GM12878 (cell line): ENCODE data around the gene TULP4. TPM values are rescaled to one million over a fixed set of nuclear protein-coding genes. Genes with fewer than 3 reads are reported as not detected.
"Not testable (repeated sequence)": the region's sequence is repeated elsewhere in the genome, so short reads cannot be mapped to it uniquely, and the experiment has no call there.

Experiments
- ATAC-seq: fragments of 200-7000 bp; cut with Tn5 transposase; 3 replicates; pipeline ENCODE4 v1.9.1; 2020; ENCODE audit warnings: mild to moderate bottlenecking, moderate library complexity
- BruUV-seq: library from RNA; stranded (reverse); fragments of 400-500 nt; replicated peaks from 2 replicates; lab custom pipeline; 2021; lab: Mats Ljungman, UMichigan
- CTCF ChIA-PET: fragments of 300-600 bp; sonication (Branson Sonifier 250); formaldehyde crosslinking; extraction: SDS; loops from one replicate; lab custom pipeline; 2021; ENCODE audit warnings: inconsistent platforms; lab: Yijun Ruan, JAX
- POLR2A ChIA-PET: fragments of 350-600 bp; formaldehyde crosslinking; extraction: SDS; loops from one replicate; lab custom pipeline; 2021; ENCODE audit warnings: inconsistent platforms; lab: Charles Lee
- RAD21 ChIA-PET: fragments of 300-600 bp; sonication (Branson Sonifier 250); formaldehyde crosslinking; loops from one replicate; lab custom pipeline; 2023; ENCODE audit warnings: antibody characterized with exemption; ENCODE audit not compliant: unreplicated experiment; lab: Charles Lee
- SMC1A ChIA-PET: fragments of 300-600 bp; sonication (Branson Sonifier 250); formaldehyde crosslinking; loops from one replicate; lab custom pipeline; 2023; ENCODE audit not compliant: unreplicated experiment, uncharacterized antibody; lab: Charles Lee
- DNase-seq: peaks from one replicate; pipeline ENCODE4 v3.0.0-alpha.2; 2011; ENCODE audit warnings: low read depth, low spot score
- FAIRE-seq: peaks from 3 replicates; lab custom pipeline; 2011; peaks lifted over from hg19 to GRCh38; lab: Jason Lieb, UNC
- H2AFZ ChIP-seq: 2 replicates; pipeline ENCODE4 v1.6.0; 2011; ENCODE audit warnings: low read depth, low read length, control low read depth; ENCODE audit not compliant: control insufficient read depth
- H3K27ac ChIP-seq: 2 replicates; pipeline ENCODE4 v1.5.1; 2011; ENCODE audit warnings: control low read depth; ENCODE audit not compliant: control insufficient read depth, insufficient read depth
- H3K27me3 ChIP-seq, 2 experiments: replicated peaks in 1 of 2; 2 replicates each; pipeline versions ENCODE4 v1.6.0 to v1.6.1; 2011; ENCODE audit warnings: low read length in 1 of 2; ENCODE audit not compliant: control insufficient read depth in 2 of 2, insufficient read depth in 2 of 2
- H3K36me3 ChIP-seq, 2 experiments: 2 replicates each; pipeline ENCODE4 v1.5.1; 2011; ENCODE audit warnings: low read length in 1 of 2; ENCODE audit not compliant: control insufficient read depth in 2 of 2, insufficient read depth in 2 of 2
- H3K4me1 ChIP-seq: 2 replicates; pipeline ENCODE4 v1.6.1; 2011; ENCODE audit warnings: mild to moderate bottlenecking, low read length, moderate library complexity, mixed read lengths; ENCODE audit not compliant: control insufficient read depth, insufficient read depth
- H3K4me2 ChIP-seq: 2 replicates; pipeline ENCODE4 v1.6.0; 2011; ENCODE audit warnings: control low read depth; ENCODE audit not compliant: control insufficient read depth, insufficient read depth
- H3K4me3 ChIP-seq: fragments of 200-600 bp; sonication (generic); 2 replicates; pipeline ENCODE4 v1.5.1; 2016
- H3K79me2 ChIP-seq: 2 replicates; pipeline ENCODE4 v1.6.0; 2011; ENCODE audit warnings: low read length; ENCODE audit not compliant: control insufficient read depth, insufficient read depth
- H3K9ac ChIP-seq: 2 replicates; pipeline ENCODE4 v1.8.0; 2011; ENCODE audit warnings: low read length, control low read depth, mixed read lengths; ENCODE audit not compliant: control insufficient read depth, insufficient read depth
- H3K9me3 ChIP-seq: replicated peaks from 3 replicates; pipeline ENCODE4 v1.5.1; 2011; ENCODE audit warnings: mild to moderate bottlenecking, low read length; ENCODE audit not compliant: control insufficient read depth, insufficient read depth
- H4K20me1 ChIP-seq: 2 replicates; pipeline ENCODE4 v1.6.0; 2011; ENCODE audit not compliant: control insufficient read depth, insufficient read depth
- IRF5 ChIP-seq: fragments of 450-650 bp; IDR thresholded peaks from 2 replicates; pipeline ENCODE4 v1.6.1; 2017; ENCODE audit warnings: borderline replicate concordance
- JUNB ChIP-seq: IDR thresholded peaks from 2 replicates; pipeline ENCODE4 v1.6.1; 2016; ENCODE audit warnings: antibody characterized with exemption, mild to moderate bottlenecking
- NR2F1 ChIP-seq: fragments of 450-650 bp; conservative IDR thresholded peaks from 2 replicates; pipeline ENCODE4 v1.6.1; 2017; ENCODE audit warnings: mild to moderate bottlenecking
- SMAD5 ChIP-seq: IDR thresholded peaks from 2 replicates; pipeline ENCODE4 v1.6.1; 2016; ENCODE audit warnings: antibody characterized with exemption, low read depth
- SMARCA5 ChIP-seq: fragments of 450-650 bp; IDR thresholded peaks from 2 replicates; pipeline ENCODE4 v1.6.1; 2017; ENCODE audit warnings: mild to moderate bottlenecking
- ZNF217 ChIP-seq: fragments of 450-650 bp; IDR thresholded peaks from 2 replicates; pipeline ENCODE4 v1.6.1; 2017; ENCODE audit warnings: antibody characterized with exemption, mild to moderate bottlenecking
- ZNF274 ChIP-seq: IDR thresholded peaks from one replicate; pipeline ENCODE4 v1.8.0; 2011; ENCODE audit not compliant: insufficient read length, insufficient read depth
- ZSCAN29 ChIP-seq: fragments of 450-650 bp; IDR thresholded peaks from 2 replicates; pipeline ENCODE4 v1.6.1; 2017; ENCODE audit warnings: mild to moderate bottlenecking, moderate library complexity
- WGBS: methylation state at CpG from one replicate; pipeline ENCODE4 v1.1.6; 2016; ENCODE audit warnings: low lambda C conversion rate; ENCODE audit not compliant: insufficient replicate concordance, insufficient coverage; ENCODE audit errors: missing lambda C conversion rate; 5-methylcytosine and 5-hydroxymethylcytosine counted together
- in situ Hi-C: fragments of 300-500 bp; cut with MboI; formaldehyde crosslinking; loops from 9 replicates; pipeline ENCODE4 v1.14.3; 2018; ENCODE audit warnings: mixed read lengths
- intact Hi-C: fragments of 100-400 bp; cut with micrococcal nuclease; formaldehyde crosslinking; loops from one replicate; pipeline ENCODE4 v1.14.2; 2022; ENCODE audit not compliant: unreplicated experiment
- polyA plus RNA-seq, 11 experiments: library from polyadenylated mRNA; depleted of rRNA in 4 of 11; unstranded in 6 of 11; stranded (reverse) in 5 of 11; fragments of >200 nt; fragmentation: Nextera tagmentation in 4 of 11; fragmentation: Illumina TruSeq in 1 of 11; extraction: Ambion mirVana in 4 of 11; extraction: Trizol in 1 of 11; gene quantifications; 1 replicate in 1 of 11; 2 replicates in 10 of 11; pipeline versions ENCODE4 v1.2.1 to v1.2.3, GENCODE V29; 2011 to 2016; ENCODE audit warnings: inconsistent platforms in 2 of 11, missing spikeins in 2 of 11, low read depth in 1 of 11
- total RNA-seq, 4 experiments: library from RNA; depleted of rRNA in 3 of 4; stranded (reverse); fragments of >200 nt in 3 of 4; fragmentation: Illumina TruSeq in 1 of 4; extraction: Trizol in 1 of 4; gene quantifications; 2 replicates each; pipeline versions ENCODE4 v1.2.1 to v1.2.3, GENCODE V29; 2013 to 2021

TULP4 gene
- total and polyA plus RNA-seq, 10 of the 15 experiments (the other 5 are each of a cell fraction or from before 2014, with no cell fraction given): 0.73 to 31.8 (median 14.0) TPM

- TF ChIP-seq IRF5 (no peak), ZSCAN29 (no peak), JUNB (no peak), ZNF274 (no peak), NR2F1 (no peak), SMAD5 (no peak)
Measured at GRCh38 chr6:158476389-158476788, 164.1 kb downstream of the TULP4 start (continued).

- H3K9me3 ChIP-seq, ATAC-seq, H3K79me2 ChIP-seq, H2AFZ ChIP-seq, H3K9ac ChIP-seq, BruUV-seq, DNase-seq, H4K20me1 ChIP-seq, H3K27ac ChIP-seq, H3K27me3 ChIP-seq, in situ Hi-C loops, FAIRE-seq, H3K4me3 ChIP-seq, CTCF ChIA-PET, H3K4me2 ChIP-seq: not testable (repeated sequence)
- ChIA-PET SMC1A (interaction anchor here (1.5 to 1.6 kb wide), 3 partner anchors 37 to 171 kb away, joined by 3 to 5 read pairs (median 4); no protein-coding TSS in a partner anchor), RAD21 (interaction anchor here (1.2 to 1.6 kb wide), 2 partner anchors 41 to 257 kb away, joined by 4 to 13 read pairs; no protein-coding TSS in a partner anchor), POLR2A (interaction anchor here (0.5 to 1.2 kb wide), 3 partner anchors 39 to 171 kb away, joined by 3 to 5 read pairs (median 4); no protein-coding TSS in a partner anchor)
- 91% methylated on average over 4 of the region's 4 CpGs for WGBS
- TF ChIP-seq SMARCA5: peak; percentile 67; the same call in 1 of the 2 replicates
- TF ChIP-seq ZNF217: 0 out of 2 replicates have a peak, but pooled peaks have one; percentile 56
- intact Hi-C loops: loop anchor here (2.0 to 10.0 kb wide), 4 partner anchors 155 to 337 kb away; partner anchors contain the start of genes DYNLT1 and EZR
- Histone ChIP-seq H3K4me1 (peaks cover 29% of the 10 kb centered on the region), H3K36me3 (peaks cover 12 to 22% of the 10 kb centered on the region in 2 experiments)
Measured at GRCh38 chr6:158477722-158478121, 165.5 kb downstream of the TULP4 start.
